Measurements from ENCODE around the gene HOXD9.

Gene HOXD9

DNA sequence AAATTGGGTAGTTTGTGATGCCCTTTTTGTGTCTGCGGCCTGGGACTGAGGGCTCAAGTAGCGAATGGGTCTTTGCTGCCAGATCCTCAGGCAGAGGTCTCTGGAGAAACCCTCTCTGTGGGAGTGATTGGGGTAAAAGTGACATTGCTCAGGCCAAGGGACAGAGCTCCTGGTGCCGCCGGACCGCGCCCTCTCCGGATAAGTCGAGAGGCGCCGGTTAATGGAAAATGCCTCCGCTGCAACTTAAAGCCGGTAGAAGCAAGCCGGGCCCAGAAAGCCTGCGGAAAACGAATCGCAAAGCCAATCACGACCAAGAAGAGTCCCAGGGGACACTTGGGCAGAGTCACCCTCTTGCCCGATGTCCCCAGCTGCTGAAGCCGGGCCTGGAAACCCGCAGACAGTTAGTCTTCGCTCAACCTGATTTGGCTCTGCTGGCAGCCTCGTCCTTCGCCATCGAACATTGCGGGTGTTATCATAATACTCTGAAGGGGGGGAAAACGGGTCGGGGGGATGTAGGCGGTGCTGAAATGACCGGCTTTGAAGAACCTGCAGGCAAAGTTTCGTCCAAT, 23.3 kb upstream of the HOXD9 start:
- no peak for DNase-seq

DNA sequence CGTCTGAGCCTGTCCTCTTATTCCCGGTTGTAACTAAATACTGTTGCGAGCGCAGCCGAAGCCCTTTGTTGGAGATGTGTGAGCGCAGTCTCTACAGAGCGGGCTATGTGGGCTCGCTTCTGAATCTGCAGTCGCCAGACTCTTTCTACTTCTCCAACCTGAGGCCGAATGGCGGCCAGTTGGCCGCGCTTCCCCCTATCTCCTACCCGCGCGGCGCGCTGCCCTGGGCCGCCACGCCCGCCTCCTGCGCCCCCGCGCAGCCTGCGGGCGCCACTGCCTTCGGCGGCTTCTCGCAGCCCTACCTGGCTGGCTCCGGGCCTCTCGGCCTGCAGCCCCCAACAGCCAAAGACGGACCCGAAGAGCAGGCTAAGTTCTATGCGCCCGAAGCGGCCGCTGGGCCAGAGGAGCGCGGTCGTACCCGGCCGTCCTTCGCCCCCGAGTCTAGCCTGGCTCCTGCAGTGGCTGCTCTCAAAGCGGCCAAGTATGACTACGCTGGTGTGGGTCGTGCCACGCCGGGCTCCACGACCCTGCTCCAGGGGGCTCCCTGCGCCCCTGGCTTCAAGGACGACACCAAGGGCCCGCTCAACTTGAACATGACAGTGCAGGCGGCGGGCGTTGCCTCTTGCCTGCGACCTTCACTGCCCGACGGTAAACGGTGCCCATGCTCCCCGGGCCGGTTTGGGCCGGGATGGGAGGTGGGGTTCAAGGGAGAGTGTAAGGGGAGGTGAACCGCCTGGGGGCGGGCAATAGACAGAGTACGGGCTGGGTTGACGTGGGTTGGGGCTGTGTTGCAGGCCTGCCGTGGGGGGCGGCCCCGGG, 22.6 kb upstream of the HOXD9 start, which contains the start of gene HOXD12:
Gene HOXD12, plus strand, starts transcription at position 68 of the 819 bp plus-strand sequence. Its CDS starts 7 bp downstream, at position 75.
- DNase-seq, result no peak

DNA sequence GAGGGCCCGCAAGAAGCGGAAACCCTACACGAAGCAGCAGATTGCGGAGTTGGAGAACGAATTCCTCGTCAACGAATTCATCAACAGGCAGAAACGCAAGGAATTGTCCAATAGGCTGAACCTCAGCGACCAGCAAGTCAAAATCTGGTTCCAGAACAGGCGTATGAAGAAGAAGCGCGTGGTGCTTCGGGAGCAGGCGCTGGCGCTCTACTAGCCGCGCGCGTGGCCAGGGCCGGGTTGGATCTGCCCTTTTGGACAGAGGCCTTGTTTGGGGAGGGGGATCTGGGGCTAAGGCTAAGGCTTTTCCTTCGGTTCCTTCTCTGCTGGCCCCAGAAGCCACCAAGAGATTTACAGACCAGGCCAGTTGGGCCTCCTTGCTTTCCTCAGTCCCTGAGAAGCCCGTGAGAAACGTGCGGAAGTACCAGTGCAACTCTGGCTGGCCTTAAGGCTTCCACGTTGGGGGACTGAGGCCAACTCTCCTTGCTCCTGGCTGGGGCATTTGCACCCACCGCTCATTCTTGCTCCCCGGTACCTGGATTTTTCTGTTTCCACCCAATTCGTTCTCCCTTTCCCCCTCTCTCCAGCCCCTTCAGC, 21.9 kb upstream of the HOXD9 start:
- no peak for DNase-seq

DNA sequence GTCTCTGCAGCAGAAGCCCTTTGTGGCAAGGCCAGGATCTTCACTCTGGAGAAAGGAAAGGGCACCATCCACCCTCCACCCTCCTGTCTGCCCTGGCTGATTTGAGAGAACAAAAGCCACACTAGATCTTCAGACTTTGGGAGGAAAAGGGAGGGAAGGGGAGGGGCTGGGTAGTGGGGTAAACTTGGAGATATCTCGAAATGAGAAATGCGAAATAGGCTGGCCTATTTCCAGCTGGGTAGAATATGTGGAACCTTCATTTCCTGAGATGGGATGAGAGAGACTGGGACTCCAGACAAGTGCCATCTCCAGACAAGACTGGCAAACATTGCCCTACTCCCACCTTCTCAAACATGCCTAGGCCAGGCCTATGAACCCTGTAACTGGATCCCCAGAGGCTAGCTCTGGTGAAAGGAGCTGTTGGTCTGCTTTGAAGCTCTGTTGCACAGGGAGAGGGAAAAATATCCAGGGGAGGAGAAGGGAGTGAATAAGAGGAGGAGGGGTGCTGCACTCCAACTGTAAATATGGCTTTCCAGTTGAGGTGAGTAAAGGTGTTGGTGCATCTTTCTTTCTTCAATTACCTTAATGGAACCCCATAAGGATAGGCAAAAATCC, 21.2 kb upstream of the HOXD9 start:
- no peak for DNase-seq

DNA sequence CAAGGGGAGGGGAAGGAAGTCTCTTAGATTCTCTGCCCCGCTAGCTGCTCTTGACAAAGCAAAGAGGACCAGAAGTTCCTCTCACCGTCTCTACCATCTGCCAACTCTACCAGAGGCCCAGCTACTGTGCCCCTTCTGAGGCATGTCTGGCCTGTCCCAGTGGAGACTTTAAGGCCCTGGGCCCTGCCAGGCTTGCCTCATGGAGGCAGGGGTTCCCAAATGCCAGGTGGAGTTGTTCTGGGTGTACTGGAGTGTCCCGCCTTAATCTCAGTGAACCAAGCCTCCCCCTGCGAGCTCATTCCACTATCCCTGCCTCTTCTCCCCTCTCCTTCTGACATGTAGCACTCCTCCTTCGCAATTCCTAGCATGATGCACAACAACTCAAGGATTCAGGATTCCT, 20.7 kb upstream of the HOXD9 start:
- DNase-seq, result no peak

DNA sequence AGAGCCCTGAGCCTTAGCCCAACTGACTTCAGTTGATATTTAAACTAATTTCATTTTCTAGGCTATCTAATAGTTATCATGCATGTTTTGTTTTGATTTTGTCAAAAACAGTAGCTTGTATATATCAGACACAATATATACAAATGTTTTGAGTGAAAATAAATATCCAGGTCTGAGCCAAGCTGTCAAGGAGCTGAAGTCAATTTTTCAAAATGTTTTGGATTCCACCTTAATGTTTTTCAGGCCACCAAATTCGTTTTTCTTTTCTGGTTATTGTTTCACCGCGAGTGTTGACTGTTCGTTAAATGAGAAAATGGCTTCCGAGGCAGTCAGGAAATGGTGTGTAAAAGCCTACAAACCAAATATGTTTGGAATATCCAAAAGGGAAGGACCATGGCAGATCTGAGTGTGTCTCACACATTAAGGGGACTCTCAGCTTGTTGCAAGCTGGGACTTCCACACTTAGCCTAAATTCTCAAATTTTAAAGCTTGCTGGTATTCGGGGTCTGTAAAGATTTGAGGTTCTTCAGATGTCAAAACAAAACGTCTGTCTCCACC, 20.1 kb upstream of the HOXD9 start:
- DNase-seq, result no peak

DNA sequence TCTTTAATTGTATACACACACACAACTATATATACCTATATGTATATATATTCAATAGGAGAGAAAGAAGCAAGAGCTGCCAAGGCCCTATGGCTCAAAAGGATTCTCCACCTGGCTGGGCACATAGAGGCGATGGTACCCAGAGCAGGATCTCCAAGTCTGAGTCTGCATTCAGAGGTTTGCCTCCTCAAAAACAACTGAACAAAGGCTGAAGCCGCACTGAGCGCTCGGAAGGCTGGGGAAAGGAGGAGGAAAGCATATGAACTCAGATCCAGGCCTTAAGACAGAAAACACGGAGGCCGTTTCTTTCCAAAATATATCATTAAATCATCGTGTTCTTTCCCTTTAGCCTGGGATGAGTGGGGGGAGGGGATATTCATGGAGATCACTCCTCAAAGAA, 19.3 kb upstream of the HOXD9 start:
- DNase-seq, result no peak

DNA sequence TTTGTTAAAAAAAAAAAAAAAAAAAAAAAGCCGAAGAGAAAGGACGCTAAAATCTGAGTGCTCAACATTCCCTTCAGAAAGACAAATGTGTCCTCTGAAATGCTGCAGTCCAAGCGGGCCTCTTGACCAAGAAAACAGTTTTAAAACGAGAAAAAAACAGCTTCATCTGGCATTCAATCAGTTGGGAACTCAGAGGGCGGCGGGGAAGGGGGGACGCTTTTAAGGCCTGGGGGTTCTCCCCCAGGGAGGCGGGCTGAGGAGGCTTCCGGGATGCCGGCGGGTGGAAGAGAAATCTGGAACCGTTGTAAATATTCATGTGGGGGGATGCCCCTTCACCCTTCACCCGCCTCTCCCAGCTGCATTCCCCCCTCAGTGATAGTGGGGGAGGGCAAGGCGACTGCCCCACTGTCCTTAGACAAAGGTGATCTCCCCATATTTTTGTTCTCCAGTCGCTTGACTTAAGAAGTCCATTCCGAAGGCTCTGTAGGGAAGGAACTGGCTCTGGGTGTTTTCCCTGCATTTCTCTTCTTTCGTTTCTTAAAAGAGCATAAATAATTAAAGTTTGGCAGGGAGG, 18.7 kb upstream of the HOXD9 start:
- no peak for DNase-seq

DNA sequence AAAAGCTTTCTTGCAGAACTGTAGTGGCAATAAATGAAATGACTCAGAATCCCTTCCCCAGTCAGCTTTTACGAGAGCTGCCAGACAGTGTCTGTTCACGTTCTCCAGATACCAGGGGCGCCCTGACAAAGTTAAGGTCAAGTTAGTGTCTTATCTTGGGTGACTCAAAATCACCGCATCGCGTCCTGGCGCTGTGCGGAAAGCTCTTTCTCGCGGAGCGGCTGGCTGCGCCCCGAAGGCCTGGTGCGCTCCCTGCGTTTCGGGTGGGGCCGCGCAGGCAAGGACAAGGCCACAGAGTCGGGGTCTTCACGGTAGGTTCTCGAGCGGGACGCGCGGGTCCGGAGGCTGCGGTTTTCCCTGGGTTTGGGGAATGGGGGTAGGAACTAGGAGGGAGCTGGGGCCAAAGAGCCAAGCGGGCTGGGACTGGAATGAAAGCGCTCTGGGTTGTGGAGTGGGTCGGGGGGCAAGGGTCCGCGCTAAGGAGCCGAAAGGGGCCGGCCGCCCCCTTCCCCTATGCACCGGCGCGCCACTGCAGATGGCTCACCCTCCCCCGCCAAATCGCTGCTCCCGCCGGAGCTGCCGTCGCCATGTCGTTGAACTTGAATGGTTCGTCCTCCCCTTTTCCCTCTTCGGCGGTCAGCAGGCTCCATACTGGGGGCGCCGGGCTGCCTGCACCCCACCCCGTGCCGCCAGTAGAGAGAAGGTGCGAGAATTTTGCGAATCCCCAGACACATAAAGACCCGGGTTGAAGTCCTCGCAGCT, 18.0 kb upstream of the HOXD9 start:
- no peak for DNase-seq

DNA sequence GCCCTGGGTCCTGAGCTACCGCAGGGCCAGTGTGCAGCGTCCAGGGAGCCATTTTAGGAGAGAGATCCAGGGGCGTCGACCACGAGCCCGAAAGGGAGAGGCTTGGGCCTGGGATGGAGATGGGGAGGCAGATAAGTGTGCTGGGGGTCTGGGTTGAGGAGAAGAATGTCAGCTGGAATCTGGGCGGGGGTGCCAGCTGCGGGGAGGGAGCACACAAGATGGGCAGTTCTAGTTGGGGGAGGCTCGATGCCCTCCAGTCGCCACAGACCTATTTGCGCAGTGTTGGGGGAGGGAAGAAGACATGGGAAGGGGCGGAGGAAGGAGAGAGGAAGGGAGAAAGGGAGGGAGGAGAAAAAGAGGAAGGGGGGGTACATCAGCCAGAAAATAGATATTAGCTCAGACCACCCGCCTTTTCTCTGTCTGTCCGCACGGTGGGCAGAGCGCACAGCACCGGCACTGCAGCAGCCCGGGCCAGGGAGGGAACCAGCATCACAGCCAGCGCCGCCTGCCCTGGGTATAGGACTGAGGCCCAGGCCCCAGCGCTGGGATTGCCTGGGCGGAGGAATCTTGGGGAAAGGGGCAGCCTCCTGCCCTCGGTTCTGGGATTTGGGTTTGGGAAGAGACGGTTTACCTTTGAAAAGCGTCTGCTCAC, 17.3 kb upstream of the HOXD9 start:
- DNase-seq, result no peak

DNA sequence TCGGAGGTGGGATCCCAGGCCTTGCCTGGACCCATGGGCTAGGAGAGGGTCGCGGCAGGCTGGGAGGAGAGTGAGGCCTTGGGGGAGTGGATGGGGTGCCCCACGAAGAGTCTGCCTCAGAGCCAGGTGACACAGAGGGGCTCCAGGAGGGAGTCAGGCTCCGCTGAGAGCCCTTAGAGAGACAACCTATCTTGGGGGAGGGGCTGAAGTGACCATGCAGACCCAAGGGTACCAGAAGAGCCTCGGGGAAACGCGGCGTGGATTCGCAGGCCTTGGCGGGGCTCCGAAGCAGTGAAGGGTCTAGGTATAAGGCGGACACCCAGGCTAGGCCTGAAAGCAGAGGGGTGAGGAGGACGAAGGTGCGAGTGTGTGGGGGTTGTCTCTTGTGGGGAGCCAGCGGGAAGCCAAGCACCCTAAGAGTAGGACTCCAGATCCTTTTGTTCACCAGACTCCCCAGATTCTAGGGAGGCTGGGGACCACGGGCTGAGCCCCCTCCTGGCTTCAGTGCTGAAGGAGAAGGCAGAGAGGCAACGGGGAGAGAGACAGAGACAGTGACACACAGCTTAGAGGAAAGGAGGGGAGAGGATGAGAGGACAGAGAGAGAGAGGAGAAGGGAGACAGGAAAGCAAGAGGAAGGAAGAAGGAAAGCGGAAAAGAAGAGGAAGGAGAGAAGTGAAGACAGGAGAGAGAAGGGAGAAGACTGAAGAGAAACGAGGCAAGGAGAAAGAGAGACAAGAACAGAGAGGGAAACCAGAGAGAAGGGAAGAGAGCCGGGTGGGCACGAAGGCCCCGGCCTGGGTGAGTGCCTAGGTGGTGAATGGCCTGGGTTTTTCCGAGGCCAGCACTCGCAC, 16.6 kb upstream of the HOXD9 start:
- no peak for DNase-seq

DNA sequence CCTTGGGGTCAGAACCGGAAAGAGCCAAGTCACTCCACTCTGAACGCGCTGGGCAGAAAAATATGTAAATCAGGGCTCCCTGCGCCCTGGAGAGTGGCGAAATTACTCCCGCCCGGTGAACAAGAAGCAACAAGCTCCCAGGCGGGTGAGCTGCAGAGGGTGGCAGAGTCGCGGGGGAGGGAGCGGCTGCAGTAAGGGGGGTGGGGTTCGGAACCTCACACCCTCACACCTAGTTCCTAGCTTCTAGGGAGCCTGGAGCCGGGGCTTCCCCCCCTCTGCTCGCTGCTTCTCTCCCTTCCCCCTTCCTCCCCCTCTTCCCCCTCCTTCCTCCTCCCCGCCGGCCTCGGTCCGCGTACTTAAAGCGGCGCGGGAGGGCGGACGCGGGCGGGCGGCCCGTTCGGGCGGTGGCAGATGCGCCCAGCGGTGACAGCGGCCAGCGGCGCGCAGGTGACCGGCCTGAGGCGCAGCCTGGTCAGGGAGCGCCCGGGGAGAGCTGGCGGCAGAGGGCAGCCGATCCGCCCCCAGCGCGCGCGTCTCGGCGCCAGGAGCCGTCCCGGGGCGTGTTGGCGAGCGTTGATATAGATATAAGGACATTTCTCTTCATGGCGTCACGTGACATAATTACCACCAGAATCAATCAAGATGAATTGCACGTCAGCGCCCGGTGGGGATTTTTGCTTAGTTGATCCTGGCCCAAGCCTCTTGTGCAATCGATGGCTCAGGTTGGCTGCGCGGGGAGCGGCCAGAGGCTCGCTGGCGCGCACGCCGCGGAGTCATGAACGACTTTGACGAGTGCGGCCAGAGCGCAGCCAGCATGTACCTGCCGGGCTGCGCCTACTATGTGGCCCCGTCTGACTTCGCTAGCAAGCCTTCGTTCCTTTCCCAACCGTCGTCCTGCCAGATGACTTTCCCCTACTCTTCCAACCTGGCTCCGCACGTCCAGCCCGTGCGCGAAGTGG, 15.7 kb upstream of the HOXD9 start, which contains the start of gene HOXD11:
Gene HOXD11, plus strand, starts transcription at position 700 of the 959 bp plus-strand sequence. Its CDS starts 76 bp downstream, at position 776.
- DNase-seq, result no peak

DNA sequence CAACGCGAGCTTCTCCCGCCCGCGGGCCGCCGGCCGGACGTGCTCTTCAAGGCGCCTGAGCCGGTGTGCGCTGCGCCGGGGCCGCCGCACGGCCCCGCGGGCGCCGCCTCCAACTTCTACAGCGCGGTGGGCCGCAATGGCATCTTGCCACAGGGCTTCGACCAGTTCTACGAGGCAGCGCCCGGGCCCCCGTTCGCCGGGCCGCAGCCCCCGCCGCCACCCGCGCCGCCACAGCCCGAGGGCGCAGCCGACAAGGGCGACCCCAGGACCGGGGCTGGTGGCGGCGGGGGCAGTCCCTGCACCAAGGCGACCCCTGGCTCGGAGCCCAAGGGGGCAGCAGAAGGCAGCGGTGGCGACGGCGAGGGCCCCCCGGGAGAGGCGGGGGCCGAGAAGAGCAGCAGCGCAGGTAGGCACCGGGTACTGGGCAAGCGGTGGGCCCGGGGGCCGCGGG, 14.8 kb upstream of the HOXD9 start:
- DNase-seq, result no peak

DNA sequence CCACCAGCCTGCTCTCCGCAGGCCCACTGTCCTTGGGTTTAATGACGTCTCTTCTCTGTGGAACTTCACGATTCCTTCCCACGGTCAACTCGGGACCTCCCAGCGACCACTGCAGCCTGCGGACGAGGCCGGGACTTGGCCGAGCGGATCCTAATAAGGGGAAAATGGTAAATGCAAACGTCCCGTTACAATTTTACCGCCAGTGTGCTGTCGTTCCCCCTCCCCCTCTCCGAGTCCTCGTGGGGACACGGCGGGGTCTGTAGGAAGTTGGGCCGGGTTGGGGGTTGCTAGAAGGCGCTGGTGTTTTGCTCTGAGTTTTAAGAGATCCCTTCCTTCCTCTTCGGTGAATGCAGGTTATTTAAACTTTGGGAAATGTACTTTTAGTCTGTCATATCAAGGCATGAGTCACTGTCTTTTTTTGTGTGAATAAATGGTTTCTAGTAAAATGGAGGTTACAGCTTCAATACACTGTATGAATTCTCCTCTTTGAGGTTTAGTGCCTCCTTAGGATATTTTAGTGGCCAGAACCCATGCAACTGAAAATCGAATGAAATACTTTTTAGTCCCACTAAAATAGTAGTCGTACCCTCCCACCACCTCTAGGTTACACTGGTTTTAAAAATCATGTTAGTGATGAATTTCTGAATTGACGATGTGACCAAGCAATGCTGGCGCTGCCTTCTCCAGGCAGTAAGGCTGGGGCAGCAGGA, 13.2 kb upstream of the HOXD9 start:
- DNase-seq, result no peak

DNA sequence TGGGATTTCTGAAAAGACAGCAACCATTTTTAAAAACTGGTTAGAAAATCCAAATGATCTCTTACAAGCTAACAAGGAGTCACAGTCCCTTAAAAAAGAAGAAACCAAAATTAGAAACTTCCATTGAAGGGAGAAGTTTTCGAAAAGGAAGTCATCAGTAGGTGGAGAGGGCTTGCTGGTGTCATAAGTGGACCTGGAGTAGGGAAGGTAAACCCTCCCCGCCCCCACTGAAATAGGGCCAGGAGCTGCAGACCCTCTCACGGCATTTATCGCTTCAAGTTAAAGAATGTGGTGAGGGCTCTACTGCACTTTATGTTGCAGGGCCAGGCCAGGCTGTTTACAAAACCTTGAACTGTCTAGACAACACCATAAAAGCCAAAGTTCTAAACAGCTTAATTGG, 12.6 kb upstream of the HOXD9 start:
- DNase-seq, result no peak

DNA sequence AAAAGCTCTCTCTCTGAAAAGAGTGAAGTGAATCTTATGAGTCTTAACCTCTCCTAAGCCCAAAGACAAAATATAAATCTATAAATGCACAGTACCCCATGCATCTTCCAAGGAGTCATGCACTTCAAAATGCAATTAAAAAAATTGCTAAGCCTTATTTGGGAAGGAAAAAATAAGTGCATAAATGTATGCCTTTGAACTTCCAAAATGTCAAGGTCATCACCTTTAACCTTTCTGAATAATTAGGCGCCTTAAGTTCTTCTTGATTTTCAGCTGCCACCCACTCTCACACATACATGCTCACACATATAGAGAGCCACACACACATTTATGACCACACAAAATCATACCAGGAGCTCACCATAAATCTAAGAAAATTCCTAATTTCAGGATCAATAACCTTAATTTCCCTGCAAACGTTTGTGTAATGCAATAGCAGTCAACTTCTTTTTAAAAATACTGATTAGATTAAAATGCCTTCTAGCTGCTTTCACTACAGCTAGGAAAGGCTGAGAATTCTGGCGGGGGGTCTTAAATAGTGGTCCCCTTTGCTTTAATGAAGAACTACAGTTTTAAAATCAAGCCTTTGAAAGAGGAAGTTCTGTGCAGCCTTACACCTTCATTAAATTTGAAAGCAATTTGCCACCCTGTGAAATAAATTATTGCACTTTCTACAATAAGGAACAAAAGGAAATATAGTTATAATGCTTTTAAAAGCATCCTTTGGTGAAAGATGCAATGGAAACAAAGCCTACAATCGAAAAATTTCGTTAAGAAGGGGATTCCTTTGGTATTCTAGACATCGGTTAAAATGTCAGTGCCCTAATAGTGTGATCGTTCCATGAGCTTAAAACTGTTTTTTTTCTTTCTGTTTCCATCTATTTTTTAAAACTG, 11.9 kb upstream of the HOXD9 start:
- DNase-seq, result no peak

DNA sequence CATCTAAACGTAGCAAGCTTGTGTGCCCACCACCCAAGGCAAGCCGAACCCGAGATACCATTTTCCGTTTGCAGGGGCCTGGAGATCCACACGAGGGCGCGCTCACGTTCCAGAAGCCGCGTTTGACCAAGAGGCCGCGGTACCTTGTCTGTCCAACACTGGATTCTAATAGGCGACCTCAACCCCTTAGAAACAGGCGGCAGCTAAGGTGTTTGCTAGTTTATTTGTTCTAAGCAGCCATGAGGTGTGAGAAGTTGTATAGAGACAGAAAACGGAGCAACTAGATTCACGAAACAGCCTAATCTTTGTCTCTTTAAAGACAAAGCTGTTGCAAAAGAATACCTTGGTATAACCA, 11.2 kb upstream of the HOXD9 start:
- no peak for DNase-seq

Data from activated CD4-positive, CD25-positive, alpha-beta regulatory T cell treated with anti-CD3 and anti-CD28 coated beads, Interleukin-2, amount 50 U/mL, for 72 hours (primary cell).